ENCODE measurements around the gene NRG2. TPM values are rescaled to one million over a fixed set of nuclear protein-coding genes. Genes with fewer than 3 reads are reported as not detected.

NRG2 gene
- total and polyA plus RNA-seq, 2 experiments from 2014 or later, result 0.37 to 1.3 TPM

GRCh38 chr5:139872851-139873794, 170.0 kb downstream of the NRG2 start:
- H3K9me3 Mint-ChIP-seq, result peaks cover 3% of the 10 kb centered on the region; the same call in 1 of the 3 replicates
- peaks cover 4% of the 10 kb centered on the region for H3K27me3 Mint-ChIP-seq (ENCODE audit: insufficient read depth, low read depth, poor library complexity)
- DNase-seq (ENCODE audit: low spot score), result peak; percentile 23

More at GRCh38 chr5:139872851-139873794, 170.0 kb downstream of the NRG2 start:
- Histone ChIP-seq H4K20me1 (replicated peaks; ENCODE audit: insufficient read depth) (no peaks in the 10 kb centered on the region), H3K79me2 (replicated peaks; ENCODE audit: insufficient read depth) (no peaks in the 10 kb centered on the region), H3K4me2 (peak overlapping the region; percentile 43; the same call in 1 of the 2 replicates), H3K9me2 (ENCODE audit: insufficient read depth) (no peaks in the 10 kb centered on the region), H3K27me3 (ENCODE audit: insufficient read depth) (no peaks in the 10 kb centered on the region), H3K36me3 (ENCODE audit: insufficient read depth) (no peaks in the 10 kb centered on the region), H3K27ac (ENCODE audit: low read depth) (no peak overlapping the region), H3F3A (replicated peaks; ENCODE audit: low read depth) (no peaks in the 10 kb centered on the region), H3K4me3 (no peak overlapping the region), H2AFZ (peak overlapping the region; percentile 28; the same call in 1 of the 2 replicates), H3K4me1 (ENCODE audit: insufficient read depth) (peaks cover 5% of the 10 kb centered on the region; the same call in 1 of the 2 replicates)
- Mint-ChIP-seq H3K36me3 (ENCODE audit: low read depth) (no peaks in the 10 kb centered on the region), H3K4me3 (no peak overlapping the region), H3K4me1 (peaks cover 12% of the 10 kb centered on the region), H3K27ac (no peak overlapping the region)
- peak; percentile 69 for ATAC-seq
- TF ChIP-seq ETS1 (IDR thresholded peaks at IDR 0.05), result no peak
- no peak for TF ChIP-seq STAT1 (IDR thresholded peaks at IDR 0.05; ENCODE audit: unreplicated experiment)
- no peak for TF ChIP-seq JUNB (IDR thresholded peaks at IDR 0.05; ENCODE audit: unreplicated experiment)
- TF ChIP-seq ZNF462 (CRISPR knock-in tag; IDR thresholded peaks at IDR 0.05), result no peak
- no peak for TF ChIP-seq NANOG (IDR thresholded peaks at IDR 0.05; ENCODE audit: borderline replicate concordance)
- TF ChIP-seq CTCF (conservative IDR thresholded peaks at IDR 0.05; ENCODE audit: low read depth in 2 of 2), result no peak
- TF ChIP-seq EZH2phosphoT487 (IDR thresholded peaks at IDR 0.05; ENCODE audit: unreplicated experiment), result no peak
- no peak for TF ChIP-seq ZNF114 (CRISPR knock-in tag; IDR thresholded peaks at IDR 0.05)
- TF ChIP-seq POLR2AphosphoS5 (IDR thresholded peaks at IDR 0.05; ENCODE audit: low read depth), result no peak

All from GM23338 (cell line).